Liver (tissue), 2 donors: ENCODE data around the gene GSTO2.

ENCODE experiments used
- CTCF ChIP-seq: fragments of 150-350 bp; IDR thresholded peaks from 2 replicates; pipeline ENCODE4 v1.5.1; 2017; ENCODE audit warnings: improper control_type of control experiment, low read depth, low read length; ENCODE audit not compliant: missing input control
- REST ChIP-seq: IDR thresholded peaks from 2 replicates; pipeline ENCODE4 v1.6.1; 2016; ENCODE audit warnings: antibody characterized with exemption, mild to moderate bottlenecking
- donor health status: healthy.

DNA sequence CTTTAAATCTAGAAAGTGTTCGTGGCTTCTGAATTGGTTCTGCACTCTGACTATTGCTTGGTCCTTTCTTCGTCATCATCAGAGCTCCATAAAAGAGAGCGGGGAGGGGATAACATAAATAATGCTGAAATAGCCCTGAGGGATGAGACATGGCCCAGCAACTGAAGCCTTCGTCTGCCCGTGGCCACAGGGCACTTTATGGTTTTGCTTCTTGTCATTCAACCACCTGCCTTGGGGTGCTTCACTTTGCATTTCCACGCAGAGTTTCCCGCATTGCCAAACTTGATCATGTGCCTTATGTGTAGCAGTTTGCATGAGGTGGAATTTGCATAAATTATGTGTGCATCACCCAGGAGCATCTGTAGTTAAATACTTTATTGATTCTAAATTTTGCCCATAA lies 15.9 kb downstream of the GSTO2 start:
- TF ChIP-seq CTCF (no peak), REST (no peak)
